ENCODE results near the gene BACE1-AS.

DNA sequence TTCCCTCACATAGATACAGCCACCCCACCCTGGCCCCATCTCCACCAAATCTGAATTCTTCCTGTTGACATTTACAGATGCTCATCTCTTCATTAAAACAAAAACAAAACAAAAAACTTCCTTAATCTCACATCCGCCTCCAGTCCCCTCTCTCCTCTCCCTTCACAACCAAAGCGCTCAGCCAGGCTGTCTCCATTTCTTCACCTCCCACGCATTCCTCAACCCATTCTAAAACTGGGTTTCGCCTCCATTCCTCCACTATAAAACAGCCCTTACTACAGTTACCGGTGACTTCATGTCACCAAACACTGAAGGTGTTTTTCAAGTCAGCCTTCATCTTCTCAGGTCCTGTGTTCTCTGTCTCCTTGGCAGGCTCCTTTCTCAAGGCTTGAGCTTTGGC lies 9.6 kb downstream of the BACE1-AS start:
- TF ChIP-seq, protein P1, sequence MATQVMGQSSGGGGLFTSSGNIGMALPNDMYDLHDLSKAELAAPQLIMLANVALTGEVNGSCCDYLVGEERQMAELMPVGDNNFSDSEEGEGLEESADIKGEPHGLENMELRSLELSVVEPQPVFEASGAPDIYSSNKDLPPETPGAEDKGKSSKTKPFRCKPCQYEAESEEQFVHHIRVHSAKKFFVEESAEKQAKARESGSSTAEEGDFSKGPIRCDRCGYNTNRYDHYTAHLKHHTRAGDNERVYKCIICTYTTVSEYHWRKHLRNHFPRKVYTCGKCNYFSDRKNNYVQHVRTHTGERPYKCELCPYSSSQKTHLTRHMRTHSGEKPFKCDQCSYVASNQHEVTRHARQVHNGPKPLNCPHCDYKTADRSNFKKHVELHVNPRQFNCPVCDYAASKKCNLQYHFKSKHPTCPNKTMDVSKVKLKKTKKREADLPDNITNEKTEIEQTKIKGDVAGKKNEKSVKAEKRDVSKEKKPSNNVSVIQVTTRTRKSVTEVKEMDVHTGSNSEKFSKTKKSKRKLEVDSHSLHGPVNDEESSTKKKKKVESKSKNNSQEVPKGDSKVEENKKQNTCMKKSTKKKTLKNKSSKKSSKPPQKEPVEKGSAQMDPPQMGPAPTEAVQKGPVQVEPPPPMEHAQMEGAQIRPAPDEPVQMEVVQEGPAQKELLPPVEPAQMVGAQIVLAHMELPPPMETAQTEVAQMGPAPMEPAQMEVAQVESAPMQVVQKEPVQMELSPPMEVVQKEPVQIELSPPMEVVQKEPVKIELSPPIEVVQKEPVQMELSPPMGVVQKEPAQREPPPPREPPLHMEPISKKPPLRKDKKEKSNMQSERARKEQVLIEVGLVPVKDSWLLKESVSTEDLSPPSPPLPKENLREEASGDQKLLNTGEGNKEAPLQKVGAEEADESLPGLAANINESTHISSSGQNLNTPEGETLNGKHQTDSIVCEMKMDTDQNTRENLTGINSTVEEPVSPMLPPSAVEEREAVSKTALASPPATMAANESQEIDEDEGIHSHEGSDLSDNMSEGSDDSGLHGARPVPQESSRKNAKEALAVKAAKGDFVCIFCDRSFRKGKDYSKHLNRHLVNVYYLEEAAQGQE (IDR thresholded peaks at IDR 0.05; ENCODE audit: insufficient read depth in 1 of 2, low read depth in 2 of 2, low read length in 2 of 2): no peak
- no peak for TF ChIP-seq POLR2AphosphoS5 (IDR thresholded peaks at IDR 0.05; ENCODE audit: low read depth, low read length)

All from PFSK-1 (cell line).